ENCODE results near the gene STX4. TPM values are rescaled to one million over a fixed set of nuclear protein-coding genes. Genes with fewer than 3 reads are reported as not detected.
A peak's percentile ranks its signal among the peaks of the same experiment; 100 is the strongest.

The STX4 gene
- total RNA-seq, 1 donor from 2014 or later: 48.0 TPM

GRCh38 chr16:31083981-31084380, 50.6 kb downstream of the STX4 start:
- H3K4me1 Mint-ChIP-seq (ENCODE audit: low read depth): peaks cover 7% of the 10 kb centered on the region
- H3K9me3 Mint-ChIP-seq (ENCODE audit: low read depth): no peaks in the 10 kb centered on the region
- no peak for DNase-seq (ENCODE audit: low spot score)
- no peak overlapping the region for H3K4me3 Mint-ChIP-seq (ENCODE audit: unreplicated experiment)
- H3K27me3 Mint-ChIP-seq (ENCODE audit: low read depth): no peaks in the 10 kb centered on the region
- no peak for TF ChIP-seq CTCF (IDR thresholded peaks at IDR 0.05)
- H3K36me3 Mint-ChIP-seq (ENCODE audit: low read depth): peaks cover 7% of the 10 kb centered on the region
- no peak overlapping the region for H3K27ac Mint-ChIP-seq (ENCODE audit: unreplicated experiment)

- H3K27ac Mint-ChIP-seq (ENCODE audit: unreplicated experiment): no peak overlapping the region
- TF ChIP-seq CTCF (IDR thresholded peaks at IDR 0.05): no peak
- no peak overlapping the region for H3K4me3 Mint-ChIP-seq (ENCODE audit: unreplicated experiment)
- DNase-seq (ENCODE audit: low spot score): no peak
- H3K9me3 Mint-ChIP-seq (ENCODE audit: low read depth): no peaks in the 10 kb centered on the region
- no peaks in the 10 kb centered on the region for H3K27me3 Mint-ChIP-seq (ENCODE audit: low read depth)
- peaks cover 7% of the 10 kb centered on the region for H3K4me1 Mint-ChIP-seq (ENCODE audit: low read depth)
- H3K36me3 Mint-ChIP-seq (ENCODE audit: low read depth): peaks cover 4% of the 10 kb centered on the region
Observed at GRCh38 chr16:31084584-31085302, 51.4 kb downstream of the STX4 start.

GRCh38 chr16:31085411-31085810, 52.1 kb downstream of the STX4 start:
- TF ChIP-seq CTCF (IDR thresholded peaks at IDR 0.05): no peak
- Mint-ChIP-seq H3K27ac (ENCODE audit: unreplicated experiment) (peak overlapping the region; percentile 10), H3K4me3 (ENCODE audit: unreplicated experiment) (no peak overlapping the region), H3K4me1 (ENCODE audit: low read depth) (peaks cover 7% of the 10 kb centered on the region), H3K36me3 (ENCODE audit: low read depth) (peaks cover 4% of the 10 kb centered on the region), H3K27me3 (ENCODE audit: low read depth) (no peaks in the 10 kb centered on the region), H3K9me3 (ENCODE audit: low read depth) (no peaks in the 10 kb centered on the region)
- DNase-seq (ENCODE audit: low spot score): no peak

GRCh38 chr16:31085873-31086628, 52.7 kb downstream of the STX4 start:
- no peaks in the 10 kb centered on the region for H3K9me3 Mint-ChIP-seq (ENCODE audit: low read depth)
- no peak overlapping the region for H3K4me3 Mint-ChIP-seq (ENCODE audit: unreplicated experiment)
- no peak for TF ChIP-seq CTCF (IDR thresholded peaks at IDR 0.05)
- H3K27me3 Mint-ChIP-seq (ENCODE audit: low read depth): no peaks in the 10 kb centered on the region
- H3K36me3 Mint-ChIP-seq (ENCODE audit: low read depth): peaks cover 6% of the 10 kb centered on the region
- peaks cover 8% of the 10 kb centered on the region for H3K4me1 Mint-ChIP-seq (ENCODE audit: low read depth)
- H3K27ac Mint-ChIP-seq (ENCODE audit: unreplicated experiment): no peak overlapping the region
- no peak for DNase-seq (ENCODE audit: low spot score)

GRCh38 chr16:31086629-31086906, 53.2 kb downstream of the STX4 start:
- H3K4me1 Mint-ChIP-seq (ENCODE audit: low read depth): peaks cover 8% of the 10 kb centered on the region
- peaks cover 6% of the 10 kb centered on the region for H3K36me3 Mint-ChIP-seq (ENCODE audit: low read depth)
- DNase-seq (ENCODE audit: low spot score): no peak
- no peaks in the 10 kb centered on the region for H3K27me3 Mint-ChIP-seq (ENCODE audit: low read depth)
- no peak overlapping the region for H3K27ac Mint-ChIP-seq (ENCODE audit: unreplicated experiment)
- H3K4me3 Mint-ChIP-seq (ENCODE audit: unreplicated experiment): no peak overlapping the region
- no peak for TF ChIP-seq CTCF (IDR thresholded peaks at IDR 0.05)
- H3K9me3 Mint-ChIP-seq (ENCODE audit: low read depth): no peaks in the 10 kb centered on the region
